ENCODE measurements around the gene ZCCHC2.
A peak's percentile ranks its signal among the peaks of the same experiment; 100 is the strongest.

ZCCHC2 gene

GRCh38 chr18:62585274-62586150 is 62.7 kb downstream of the ZCCHC2 start:
- TF ChIP-seq, protein P1, sequence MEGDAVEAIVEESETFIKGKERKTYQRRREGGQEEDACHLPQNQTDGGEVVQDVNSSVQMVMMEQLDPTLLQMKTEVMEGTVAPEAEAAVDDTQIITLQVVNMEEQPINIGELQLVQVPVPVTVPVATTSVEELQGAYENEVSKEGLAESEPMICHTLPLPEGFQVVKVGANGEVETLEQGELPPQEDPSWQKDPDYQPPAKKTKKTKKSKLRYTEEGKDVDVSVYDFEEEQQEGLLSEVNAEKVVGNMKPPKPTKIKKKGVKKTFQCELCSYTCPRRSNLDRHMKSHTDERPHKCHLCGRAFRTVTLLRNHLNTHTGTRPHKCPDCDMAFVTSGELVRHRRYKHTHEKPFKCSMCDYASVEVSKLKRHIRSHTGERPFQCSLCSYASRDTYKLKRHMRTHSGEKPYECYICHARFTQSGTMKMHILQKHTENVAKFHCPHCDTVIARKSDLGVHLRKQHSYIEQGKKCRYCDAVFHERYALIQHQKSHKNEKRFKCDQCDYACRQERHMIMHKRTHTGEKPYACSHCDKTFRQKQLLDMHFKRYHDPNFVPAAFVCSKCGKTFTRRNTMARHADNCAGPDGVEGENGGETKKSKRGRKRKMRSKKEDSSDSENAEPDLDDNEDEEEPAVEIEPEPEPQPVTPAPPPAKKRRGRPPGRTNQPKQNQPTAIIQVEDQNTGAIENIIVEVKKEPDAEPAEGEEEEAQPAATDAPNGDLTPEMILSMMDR (IDR thresholded peaks at IDR 0.05), result no peak
- H3K4me3 ChIP-seq (ENCODE audit: low read depth in 1 of 2, low read length in 1 of 2), result no peak overlapping the region
- H3K4me1 ChIP-seq (ENCODE audit: control insufficient read depth in 1 of 2, insufficient read depth in 1 of 2, low read depth in 1 of 2, low read length in 1 of 2), result peaks cover 0 to 4% of the 10 kb centered on the region in 2 experiments

GRCh38 chr18:62586151-62586774 is 63.4 kb downstream of the ZCCHC2 start:
- no peak overlapping the region for H3K4me3 ChIP-seq (ENCODE audit: low read depth in 1 of 2, low read length in 1 of 2)
- H3K36me3 ChIP-seq, result peaks cover 15% of the 10 kb centered on the region
- H3K4me1 ChIP-seq (ENCODE audit: control insufficient read depth in 1 of 2, insufficient read depth in 1 of 2, low read depth in 1 of 2, low read length in 1 of 2), result peaks cover 0 to 4% of the 10 kb centered on the region in 2 experiments
- TF ChIP-seq, protein P1 (IDR thresholded peaks at IDR 0.05), result peak; percentile 59
- no peaks in the 10 kb centered on the region for H3K9me3 ChIP-seq
- peaks cover 6% of the 10 kb centered on the region for H3K27me3 ChIP-seq
- H3K27ac ChIP-seq, result no peak overlapping the region

More at GRCh38 chr18:62585274-62586150, 62.7 kb downstream of the ZCCHC2 start:
- no peaks in the 10 kb centered on the region for H3K9me3 ChIP-seq
- H3K27me3 ChIP-seq, result no peaks in the 10 kb centered on the region
- peaks cover 15% of the 10 kb centered on the region for H3K36me3 ChIP-seq
- H3K27ac ChIP-seq, result no peak overlapping the region

- H3K4me1 ChIP-seq (ENCODE audit: control insufficient read depth in 1 of 2, insufficient read depth in 1 of 2, low read depth in 1 of 2, low read length in 1 of 2), result peaks cover 0 to 4% of the 10 kb centered on the region in 2 experiments
- TF ChIP-seq, protein P1 (IDR thresholded peaks at IDR 0.05), result no peak
- H3K9me3 ChIP-seq, result no peaks in the 10 kb centered on the region
- H3K36me3 ChIP-seq, result peaks cover 15% of the 10 kb centered on the region
- peaks cover 13% of the 10 kb centered on the region for H3K27me3 ChIP-seq
- H3K27ac ChIP-seq, result no peak overlapping the region
- H3K4me3 ChIP-seq (ENCODE audit: low read depth in 1 of 2, low read length in 1 of 2), result no peak overlapping the region
Measured at GRCh38 chr18:62586781-62587487, 64.1 kb downstream of the ZCCHC2 start.

DNA sequence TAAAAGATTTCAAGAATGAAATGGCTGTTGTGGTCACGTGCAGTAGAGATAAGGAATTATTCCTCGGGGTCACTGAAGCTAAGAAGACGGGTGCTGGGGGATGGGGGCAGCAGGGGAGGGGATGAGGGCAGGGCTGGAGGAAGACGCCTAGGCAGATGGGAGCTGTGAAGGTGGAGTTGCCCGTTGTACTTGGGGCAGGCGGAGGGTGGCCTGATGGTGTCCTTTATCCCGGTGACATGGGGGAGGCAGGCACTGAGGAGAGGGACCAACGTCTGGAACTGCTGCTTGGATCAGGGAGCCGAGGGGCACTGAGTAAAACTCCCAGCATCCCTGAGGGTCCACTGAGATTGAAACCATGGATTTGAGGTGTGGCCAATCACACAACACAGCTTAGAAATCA is 64.9 kb downstream of the ZCCHC2 start:
- no peaks in the 10 kb centered on the region for H3K9me3 ChIP-seq
- no peak overlapping the region for H3K27ac ChIP-seq
- H3K4me3 ChIP-seq (ENCODE audit: low read depth in 1 of 2, low read length in 1 of 2), result no peak overlapping the region
- H3K27me3 ChIP-seq, result peaks cover 16% of the 10 kb centered on the region
- peaks cover 15% of the 10 kb centered on the region for H3K36me3 ChIP-seq
- peaks cover 0 to 4% of the 10 kb centered on the region in 2 experiments for H3K4me1 ChIP-seq (ENCODE audit: control insufficient read depth in 1 of 2, insufficient read depth in 1 of 2, low read depth in 1 of 2, low read length in 1 of 2)
- TF ChIP-seq, protein P1 (IDR thresholded peaks at IDR 0.05), result no peak

GRCh38 chr18:62588217-62588616 is 65.4 kb downstream of the ZCCHC2 start:
- H3K36me3 ChIP-seq, result peaks cover 15% of the 10 kb centered on the region
- H3K4me1 ChIP-seq (ENCODE audit: control insufficient read depth in 1 of 2, insufficient read depth in 1 of 2, low read depth in 1 of 2, low read length in 1 of 2), result peaks cover 0 to 4% of the 10 kb centered on the region in 2 experiments
- H3K27ac ChIP-seq, result no peak overlapping the region
- peaks cover 20% of the 10 kb centered on the region for H3K27me3 ChIP-seq
- TF ChIP-seq, protein P1 (IDR thresholded peaks at IDR 0.05), result no peak
- H3K4me3 ChIP-seq (ENCODE audit: low read depth in 1 of 2, low read length in 1 of 2), result no peak overlapping the region
- no peaks in the 10 kb centered on the region for H3K9me3 ChIP-seq

Data from neutrophil (primary cell).